ENCODE results near the gene MROH7.

The MROH7 gene

DNA sequence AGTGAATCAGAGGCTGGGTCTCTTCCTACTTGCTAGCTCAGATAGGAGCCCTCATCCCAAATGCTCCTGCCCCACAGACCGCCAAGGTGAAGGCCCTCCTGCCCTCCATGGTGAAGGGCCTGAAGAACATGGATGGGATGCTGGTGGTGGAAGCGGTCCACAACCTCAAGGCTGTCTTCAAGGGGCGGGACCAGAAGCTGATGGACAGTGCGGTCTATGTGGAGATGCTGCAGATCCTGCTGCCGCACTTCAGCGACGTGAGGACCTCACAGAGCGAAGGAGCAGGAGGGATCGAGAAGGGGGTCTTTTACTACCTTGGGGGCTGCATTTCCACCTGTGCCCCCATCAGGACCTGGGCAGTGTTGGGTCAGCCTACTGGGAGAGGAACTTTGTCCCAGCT, 59.5 kb downstream of the MROH7 start:
- no peak for DNase-seq

DNA sequence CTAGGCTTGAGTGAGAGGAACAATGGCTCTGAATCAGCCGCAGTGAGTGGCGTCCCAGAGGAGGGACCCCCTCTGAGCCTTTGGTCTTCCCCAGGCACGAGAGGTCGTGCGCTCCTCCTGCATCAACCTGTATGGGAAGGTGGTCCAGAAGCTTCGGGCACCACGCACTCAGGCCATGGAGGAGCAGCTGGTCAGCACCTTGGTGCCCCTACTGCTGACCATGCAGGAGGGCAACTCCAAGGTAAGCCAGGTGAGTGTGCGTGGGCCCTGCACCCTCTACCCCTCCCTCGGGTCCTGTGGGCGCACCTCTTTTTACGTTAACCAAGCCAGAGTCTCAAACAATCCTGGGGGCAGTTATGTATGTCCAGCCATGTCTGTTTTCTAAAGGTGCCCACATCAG, 60.4 kb downstream of the MROH7 start:
- DNase-seq = no peak

DNA sequence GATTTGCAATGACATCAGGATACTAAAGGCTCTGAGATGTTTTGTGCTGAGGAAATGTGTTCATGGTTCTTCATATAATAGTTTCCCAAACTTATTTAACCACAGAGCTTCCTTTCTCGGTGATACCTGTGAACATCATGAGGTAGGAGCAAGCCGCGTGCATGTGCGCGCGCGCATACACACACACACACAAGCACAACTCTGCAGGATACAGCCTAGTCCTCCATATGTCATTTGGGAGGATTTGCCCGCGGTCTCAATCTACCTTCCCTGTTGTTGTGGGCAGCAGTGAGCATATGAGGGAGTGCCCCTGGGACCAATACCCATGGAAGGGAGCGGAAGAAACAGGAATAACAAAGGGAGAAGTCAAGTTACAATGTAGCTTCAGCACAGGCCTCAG, 61.9 kb downstream of the MROH7 start:
- no peak for DNase-seq

DNA sequence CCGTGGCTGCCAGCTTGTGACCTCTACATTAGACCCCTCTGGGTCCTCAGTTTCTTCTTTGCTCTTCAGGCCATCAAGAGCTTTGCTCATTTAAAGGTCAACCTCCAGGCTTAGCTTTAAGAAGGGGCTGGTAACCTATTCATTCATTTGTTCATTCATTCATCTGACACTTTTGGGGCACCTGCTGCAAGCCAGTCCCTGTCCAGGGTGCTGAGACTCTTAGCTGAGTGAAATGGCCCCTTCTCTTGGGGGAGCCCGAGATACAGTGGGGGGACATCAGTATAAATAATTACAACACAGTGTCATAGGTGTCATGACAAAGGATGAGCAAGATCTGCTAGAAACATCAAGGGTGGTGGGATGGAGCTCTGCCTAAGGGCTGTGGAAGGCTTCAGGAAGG, 63.6 kb downstream of the MROH7 start:
- DNase-seq = no peak

DNA sequence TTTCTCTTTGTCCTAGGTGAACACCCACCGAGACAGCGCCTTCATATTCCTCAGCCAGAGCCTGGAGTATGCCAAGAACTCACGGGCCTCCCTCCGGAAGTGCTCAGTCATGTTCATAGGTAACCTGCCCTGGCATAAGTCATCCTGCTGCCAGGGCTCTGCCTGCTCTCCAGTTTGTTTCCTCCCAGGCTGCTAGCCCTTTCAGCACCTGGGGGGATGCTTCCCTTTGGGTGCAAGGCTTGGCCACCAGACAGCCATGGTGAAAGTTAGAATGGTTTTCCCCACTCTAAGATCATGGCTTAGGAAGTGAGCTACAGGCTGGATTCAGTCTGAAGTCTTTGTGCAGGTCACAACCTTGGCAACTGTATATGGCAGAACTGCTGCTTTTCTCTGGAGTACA, 64.8 kb downstream of the MROH7 start:
- no peak for DNase-seq

DNA sequence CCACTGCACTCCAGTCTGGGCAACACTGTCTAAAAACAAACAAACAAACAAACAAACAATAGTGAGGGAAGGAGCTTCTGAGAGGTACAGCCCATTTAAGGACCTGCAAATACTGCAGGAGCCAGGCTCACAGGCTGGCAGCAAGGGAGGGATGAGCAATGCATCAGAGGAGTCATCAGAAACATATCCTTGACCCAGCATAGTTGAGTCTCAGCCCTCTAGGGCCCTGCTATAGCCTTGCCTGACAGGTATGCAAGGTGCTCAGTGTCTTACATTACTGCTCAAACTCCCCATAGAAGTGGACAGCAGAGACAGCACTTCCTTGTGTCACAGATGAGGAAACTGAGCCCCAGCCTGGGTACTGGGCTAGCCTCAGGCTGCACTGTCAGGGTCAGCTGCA, 66.8 kb downstream of the MROH7 start:
- DNase-seq = no peak

DNA sequence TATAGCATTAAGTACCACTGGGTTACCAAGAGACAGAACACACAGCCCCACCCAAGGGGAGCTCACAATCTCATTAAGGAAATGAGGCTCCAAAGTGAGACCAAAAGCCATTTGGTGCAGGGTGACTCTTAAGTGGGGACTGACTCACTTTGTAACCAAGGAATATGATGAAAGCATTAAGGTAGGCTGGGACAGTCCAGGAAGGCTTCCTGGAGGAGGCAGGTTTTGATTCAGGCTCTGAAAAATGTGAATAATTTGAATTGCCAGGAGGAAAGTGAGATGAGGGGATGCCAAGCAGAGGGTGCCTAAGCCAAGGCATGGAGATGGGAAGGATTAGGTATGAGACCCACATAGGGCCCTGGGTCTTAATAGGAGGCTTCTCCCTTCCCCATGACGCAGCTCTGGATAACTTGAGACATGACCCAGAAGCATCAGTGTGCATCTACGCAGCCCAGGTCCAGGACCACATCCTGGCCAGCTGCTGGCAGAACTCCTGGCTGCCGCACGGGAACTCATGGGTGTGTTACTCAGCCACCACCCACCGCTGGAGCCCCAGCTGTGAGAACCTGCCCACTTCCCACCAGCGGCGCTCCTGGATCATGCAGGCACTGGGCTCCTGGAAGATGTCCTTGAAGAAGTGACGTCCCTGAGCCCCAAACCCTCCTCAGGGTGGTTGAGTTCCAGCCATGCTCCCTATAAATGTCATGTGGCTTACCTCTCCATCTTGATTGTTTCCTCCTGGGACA, 68.1 kb downstream of the MROH7 start:
- DNase-seq = no peak

DNA sequence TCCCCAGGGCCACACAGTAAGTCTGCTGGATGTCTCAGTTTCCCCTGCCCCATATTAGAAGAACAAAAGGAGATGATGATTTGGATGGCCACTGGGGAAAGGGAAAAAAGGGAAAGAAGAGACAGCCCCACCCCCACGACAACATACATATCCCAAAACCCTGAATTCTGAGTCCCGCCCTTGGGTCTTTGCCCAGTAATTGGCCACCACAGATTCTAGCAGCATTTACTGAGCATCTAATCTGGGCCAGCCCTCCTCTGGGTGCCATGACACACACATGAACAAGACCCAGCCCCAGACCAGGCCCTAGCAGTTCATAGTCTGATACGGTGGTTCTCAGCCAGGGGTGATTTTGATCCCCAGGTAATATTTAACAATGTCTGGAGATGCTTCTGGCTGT, 68.8 kb downstream of the MROH7 start:
- no peak for DNase-seq

DNA sequence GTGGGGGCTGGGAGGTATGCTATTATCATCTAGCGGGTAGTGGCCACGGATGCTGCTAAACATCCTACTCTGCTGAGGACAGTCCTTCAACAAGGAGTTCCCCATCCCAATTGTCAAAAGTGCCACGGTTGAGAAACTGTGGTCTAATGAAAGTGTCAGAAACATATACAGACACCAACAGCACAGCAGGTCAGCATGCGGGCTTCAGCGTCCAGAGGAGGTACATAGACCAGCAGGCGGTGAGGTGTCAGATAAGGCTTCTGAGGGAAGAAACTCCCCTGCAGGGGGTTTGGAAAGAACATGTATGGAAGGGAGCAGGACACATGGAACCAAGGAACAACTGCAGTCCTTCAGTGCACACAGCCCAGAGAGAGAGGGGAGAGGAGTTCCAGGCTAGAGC, 69.3 kb downstream of the MROH7 start:
- no peak for DNase-seq

DNA sequence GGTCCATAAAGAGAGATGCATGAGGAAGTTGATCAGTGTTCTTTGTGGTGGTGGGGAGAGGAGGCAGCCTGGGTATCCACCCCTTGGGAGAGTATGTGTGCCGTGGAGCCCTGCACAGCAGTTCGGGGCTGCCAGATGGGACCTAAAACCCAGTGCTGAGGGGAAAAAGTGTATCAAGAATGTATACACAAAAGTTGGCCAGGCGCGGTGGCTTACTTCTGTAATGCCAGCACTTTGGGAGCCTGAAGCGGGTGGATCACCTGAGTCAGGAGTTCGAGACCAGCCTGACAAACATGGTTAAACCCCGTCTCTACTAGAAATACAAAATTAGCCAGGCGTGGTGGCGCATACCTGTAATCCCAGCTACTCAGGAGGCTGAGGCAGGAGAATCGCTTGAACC, 70.0 kb downstream of the MROH7 start:
- DNase-seq = no peak

DNA sequence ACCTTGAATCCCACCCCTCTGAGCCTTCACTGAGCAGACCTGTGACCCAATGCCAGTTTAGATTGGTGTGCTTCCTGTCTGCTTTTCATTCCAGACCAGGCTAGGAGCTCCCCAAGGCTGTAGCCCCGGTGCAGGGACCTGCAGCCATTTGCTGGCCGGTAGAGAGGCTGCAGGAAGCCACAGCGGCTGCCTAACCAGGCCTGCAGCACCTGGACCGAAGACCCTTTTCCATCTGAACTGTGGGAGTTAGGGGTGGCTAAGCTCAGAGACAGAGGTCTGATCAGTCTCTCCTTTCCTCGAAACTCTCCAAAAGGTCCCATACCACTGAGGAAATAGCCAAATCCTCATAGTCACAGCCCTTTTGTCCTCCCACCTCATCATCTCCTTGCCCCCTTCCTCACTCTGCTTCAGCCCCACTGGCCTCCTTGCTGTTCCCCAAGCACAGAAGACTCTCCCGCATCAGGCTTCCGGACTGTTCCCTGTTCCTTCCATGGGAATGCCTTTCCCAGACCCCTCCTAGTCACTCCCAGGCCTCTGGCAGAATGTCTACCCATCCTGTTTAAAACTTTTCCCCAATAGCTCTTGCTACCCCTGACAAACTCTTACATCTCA, 73.4 kb downstream of the MROH7 start:
- DNase-seq = no peak

DNA sequence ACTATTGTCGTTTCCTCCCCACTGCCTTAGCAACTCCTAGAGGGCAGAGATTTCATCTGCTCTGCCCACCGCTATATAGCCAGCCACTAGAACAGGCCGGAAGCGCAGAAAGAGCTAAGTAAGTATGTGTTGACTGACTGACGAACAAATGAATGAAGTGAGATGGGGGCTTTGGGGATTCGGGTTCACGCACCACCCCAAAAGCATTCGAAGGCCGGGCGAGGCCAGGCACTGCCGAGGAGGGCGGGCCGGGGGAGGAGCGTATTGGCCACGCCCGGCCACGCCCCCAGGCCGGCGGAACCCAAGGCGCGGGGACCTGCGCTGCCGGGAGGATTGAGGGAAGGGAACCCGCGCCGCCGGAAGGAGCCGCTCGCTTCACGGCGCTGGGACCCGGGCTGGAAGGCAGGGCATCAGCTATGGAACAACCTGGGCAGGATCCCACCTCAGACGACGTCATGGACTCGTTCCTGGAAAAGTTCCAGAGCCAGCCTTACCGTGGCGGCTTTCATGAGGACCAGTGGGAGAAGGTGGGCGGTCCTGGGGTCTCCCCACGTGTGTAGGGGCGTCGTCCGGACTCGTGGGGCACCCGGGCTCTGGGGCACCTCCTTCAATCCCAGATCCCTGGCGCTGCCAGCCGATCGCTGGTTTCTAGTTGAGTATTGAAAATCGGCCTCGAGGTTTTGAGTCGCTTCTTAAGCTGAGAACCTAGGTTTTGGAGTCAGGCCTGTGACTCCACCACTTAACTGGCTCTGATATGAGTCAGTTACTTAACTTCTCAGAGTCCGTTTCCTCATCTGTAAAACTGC, 74.1 kb downstream of the MROH7 start, which contains the start of gene TTC4:
Gene TTC4 (plus strand): TSS at position 369 of the 806 bp plus-strand sequence. CDS start 48 bp downstream, at position 417.
- DNase-seq = peak; percentile 44 to 72

DNA sequence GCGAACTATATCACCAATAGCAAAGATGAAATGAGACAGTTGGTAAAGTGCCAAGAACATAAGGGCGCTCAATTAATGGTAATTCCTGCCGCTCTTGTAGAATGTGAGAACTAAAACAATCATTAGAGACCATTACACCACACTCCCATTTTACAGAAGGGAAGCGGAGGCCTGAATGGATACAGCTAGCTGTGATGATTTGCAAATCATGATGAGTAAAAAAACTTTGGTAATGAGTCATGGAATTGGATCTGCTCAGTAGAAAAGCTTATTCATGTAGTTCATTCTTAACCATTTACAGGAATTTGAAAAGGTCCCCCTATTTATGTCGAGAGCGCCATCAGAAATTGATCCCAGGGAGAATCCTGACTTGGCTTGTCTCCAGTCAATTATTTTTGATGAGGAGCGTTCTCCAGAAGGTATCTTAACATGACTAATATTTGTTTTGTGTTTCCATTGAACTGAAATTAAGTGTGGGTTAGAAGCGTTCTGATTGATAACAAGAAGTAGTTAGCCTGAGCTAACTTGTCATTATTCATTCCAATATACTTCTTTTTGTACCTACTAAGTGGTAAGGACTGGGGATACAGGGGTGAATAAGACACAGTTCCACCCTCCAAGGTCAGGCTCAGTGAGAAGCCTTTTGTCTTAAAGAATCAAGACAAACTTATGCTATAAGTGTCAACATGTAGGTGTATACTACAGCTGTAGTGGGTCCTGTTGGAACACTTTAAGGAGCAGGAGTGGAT, 74.9 kb downstream of the MROH7 start:
- no peak for DNase-seq

DNA sequence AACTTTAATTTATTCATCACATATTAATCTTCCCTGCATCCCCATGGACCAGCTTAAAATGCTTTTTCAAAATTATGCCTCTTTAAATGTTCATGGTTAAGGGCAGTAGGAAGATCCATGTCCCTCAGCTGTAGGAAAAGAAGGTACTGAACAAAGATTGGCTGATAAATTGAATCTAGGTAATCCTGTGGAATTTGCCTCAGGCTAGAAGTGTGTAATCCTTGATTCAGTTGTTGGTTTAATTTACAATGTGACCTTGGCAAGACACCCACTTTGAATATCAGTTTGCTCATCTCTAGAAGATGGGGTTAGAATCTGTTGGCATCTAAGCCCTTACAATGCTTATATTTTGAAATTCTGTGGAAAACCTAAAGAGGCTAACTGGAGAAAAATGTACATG, 80.1 kb downstream of the MROH7 start:
- DNase-seq = no peak

DNA sequence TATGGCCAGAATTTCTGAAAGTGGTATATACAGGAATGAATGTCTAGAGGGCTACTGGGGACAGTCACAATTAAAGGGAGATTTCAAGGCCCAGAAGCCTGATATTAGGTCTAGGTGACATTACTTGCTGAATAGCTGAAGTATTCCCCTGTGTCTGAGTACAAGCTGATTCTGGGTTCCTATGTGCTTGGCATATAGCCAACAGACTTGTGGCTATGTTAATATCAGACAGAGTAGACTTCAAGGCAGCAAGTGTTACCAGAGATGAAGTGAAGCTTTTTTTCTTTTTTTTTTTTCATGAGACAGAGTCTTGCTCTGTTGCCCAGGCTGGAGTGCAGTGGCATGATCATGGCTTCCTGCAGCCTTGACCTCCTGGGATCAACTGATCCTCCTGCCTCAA, 82.4 kb downstream of the MROH7 start:
- no peak for DNase-seq

DNA sequence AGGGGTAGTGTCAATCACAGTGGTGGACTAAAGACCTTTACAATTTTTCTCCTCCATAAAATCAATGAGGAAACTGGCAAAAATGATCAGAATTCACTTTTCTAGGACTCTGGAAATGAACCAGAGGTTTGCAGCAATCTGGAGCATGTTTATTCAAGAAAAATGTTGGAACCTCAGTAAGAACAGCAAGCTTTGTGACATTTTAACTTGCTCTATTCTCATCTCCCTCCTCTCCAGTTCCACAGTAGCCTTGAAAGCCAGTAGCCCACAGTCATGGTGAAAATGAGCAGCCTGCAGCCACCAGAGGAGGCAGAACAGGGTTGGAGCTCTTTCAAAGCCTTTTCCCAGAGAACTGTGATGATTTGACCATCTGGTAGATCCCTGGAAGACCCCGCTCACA, 83.2 kb downstream of the MROH7 start:
- no peak for DNase-seq

DNA sequence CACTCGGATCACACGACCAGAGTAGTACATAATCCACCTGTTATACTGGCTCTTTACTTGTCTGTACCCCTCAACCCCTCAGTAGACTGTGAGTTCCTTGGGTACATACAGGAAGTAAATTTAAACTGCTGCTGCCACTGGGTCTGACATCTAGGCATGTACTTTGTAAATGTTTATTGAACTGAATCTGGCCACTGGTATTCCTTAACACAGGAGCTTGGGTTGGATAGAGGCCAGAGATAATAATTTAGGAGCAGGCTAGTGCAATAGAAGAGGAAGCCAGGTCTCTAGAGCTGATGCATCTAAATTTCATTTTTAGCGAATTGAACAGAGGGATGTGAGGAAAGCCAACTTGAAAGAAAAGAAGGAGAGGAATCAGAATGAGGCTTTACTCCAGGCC, 86.4 kb downstream of the MROH7 start:
- DNase-seq = no peak

DNA sequence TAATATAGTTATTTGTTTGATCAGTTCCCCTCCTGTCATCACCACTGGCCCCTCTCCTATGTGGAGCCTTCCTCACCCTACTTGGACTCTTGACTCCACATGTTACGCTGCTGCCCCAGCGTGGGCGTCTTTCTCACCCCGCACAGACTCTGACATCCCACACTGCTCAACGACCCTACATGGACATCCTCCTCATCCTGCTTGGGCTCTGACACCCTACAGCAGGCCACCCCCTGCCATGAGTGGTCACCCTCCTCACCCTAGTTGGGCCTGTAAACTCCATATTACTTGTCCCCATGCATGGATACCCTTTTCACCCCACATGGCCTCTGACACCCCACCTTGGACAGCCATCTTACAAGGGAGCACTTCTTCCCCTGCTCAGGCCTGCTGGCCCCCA, 95.1 kb downstream of the MROH7 start:
- DNase-seq = no peak

DNA sequence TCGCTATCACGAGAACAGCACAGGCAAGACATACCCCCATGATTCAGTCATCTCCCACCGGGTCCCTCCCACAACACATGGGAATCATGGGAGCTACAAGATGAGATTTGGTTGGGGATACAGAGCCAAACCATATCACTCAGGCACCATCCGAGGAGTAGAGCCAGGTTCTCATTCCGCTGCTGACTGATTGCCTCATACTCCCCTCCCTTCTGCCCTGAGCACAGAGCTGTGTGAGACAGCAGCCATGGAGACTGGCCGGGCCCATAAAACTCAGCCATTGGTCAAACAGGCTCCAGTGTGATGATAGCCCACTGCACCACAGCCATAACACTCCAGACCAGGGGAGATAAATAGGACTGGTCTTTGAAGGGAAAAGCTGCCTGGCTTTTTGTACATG, 96.7 kb downstream of the MROH7 start:
- no peak for DNase-seq

DNA sequence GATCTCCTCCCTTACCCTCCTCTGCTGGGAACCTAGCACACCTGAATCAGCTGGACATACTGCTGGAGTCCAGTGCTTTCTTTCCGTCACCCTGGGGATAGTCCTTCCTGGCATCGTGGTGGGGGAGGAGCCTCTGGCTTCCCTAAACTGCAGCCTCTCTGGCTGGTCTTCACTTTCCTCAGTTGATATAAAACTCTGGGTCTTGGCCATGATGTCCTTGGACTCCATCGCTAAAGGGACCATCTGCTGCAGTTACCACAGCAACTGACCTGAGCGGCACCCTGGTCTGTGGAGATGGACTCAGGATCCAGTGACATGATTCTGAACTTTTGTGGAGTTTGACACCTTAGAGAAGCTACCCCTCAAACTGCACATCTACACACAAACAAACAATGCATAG, 99.9 kb downstream of the MROH7 start:
- DNase-seq = no peak

DNA sequence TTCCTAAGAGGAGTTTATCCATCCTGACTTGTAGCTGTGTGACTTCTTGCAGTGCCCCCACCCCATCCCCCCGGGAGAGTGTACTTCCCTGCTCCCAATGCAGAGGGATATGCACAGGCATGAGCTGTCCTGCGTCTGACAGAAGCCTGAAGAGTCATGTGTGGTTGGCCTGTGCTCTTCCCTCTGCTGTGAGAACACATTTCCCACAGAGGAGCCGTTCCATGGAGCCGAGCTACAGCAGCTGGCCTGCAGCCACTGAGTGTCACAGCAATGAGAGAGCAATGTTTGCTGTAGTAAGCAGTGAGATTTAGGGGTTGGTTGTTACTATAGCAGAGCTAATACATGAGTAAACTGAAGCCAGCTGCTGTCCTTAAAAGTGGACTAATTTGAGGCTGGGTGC, 100.7 kb downstream of the MROH7 start:
- no peak for DNase-seq

DNA sequence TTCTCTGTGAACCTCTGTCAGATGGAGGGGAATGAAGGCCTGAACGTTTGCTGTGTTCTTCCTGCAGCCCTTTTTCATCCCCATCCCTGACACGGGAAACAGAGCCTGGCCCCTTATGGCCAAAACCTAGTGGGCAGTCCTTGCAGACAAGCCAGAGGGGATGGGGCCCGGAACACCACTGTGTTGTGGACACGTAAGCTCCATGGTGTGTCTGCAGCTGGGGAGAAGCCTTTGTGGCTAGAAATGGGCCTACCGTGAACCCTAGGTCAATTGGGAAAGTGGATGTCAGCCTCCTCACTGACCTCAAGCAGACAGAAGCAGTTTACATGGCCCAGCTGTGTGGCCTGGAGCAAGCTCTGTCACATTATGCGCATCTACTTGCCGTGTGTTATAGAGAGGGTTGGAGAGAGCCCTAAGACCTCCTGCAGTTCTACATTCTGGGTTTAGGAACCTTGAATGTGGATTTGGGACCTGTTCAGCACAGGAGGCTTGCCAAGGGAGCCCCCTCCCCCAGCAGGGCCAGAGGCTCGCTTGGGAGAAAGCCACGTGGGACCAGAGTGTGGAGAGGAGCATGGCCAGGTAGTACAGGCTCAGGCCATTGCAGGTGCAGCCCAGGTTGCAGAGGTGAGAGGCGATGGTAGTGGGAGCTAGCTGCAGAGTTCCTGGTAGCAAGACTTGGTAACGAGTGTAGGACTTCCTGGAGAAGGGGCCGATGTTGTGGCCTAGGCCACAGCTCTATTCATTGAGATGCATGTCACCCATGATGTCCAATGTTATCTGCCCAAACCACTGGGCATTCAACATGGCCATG, 102.0 kb downstream of the MROH7 start:
- no peak for DNase-seq
